Loucy (cell line): ENCODE results near the gene OR13J1.

Experiments used
- CTCF ChIP-seq: fragments of 200-600 bp; sonication (generic); conservative IDR thresholded peaks from 2 replicates; pipeline ENCODE4 v1.5.1; 2014; ENCODE audit warnings: mild to moderate bottlenecking, antibody characterized with exemption, low read length
- EZH2phosphoT487 ChIP-seq: fragments of 200-600 bp; IDR thresholded peaks from 2 replicates; pipeline ENCODE4 v1.6.1; 2018; ENCODE audit warnings: antibody characterized with exemption, mild to moderate bottlenecking, moderate library complexity, borderline replicate concordance

- TF ChIP-seq CTCF, result no peak
- no peak for TF ChIP-seq EZH2phosphoT487
Measured at GRCh38 chr9:35841645-35841900, 28.6 kb downstream of the OR13J1 start.
